AG10803 (cell line): ENCODE measurements around the gene OPRD1.
A peak's percentile ranks its signal among the peaks of the same experiment; 100 is the strongest.
"Not testable (repeated sequence)": the region's sequence is repeated elsewhere in the genome, so short reads cannot be mapped to it uniquely, and the experiment has no call there.

Source experiments
- DNase-seq: peaks from one replicate; pipeline ENCODE4 v3.0.0; 2010; ENCODE audit warnings: low read depth
- H3K4me3 ChIP-seq: 2 replicates; pipeline ENCODE4 v1.5.1; 2011; ENCODE audit warnings: mild to moderate bottlenecking, low read length, control low read depth
- TF ChIP-seq, protein P1 (sequence below): conservative IDR thresholded peaks from 2 replicates; pipeline ENCODE4 v1.5.1; 2011; ENCODE audit warnings: mild to moderate bottlenecking, low read length, control low read depth, inconsistent platforms

OPRD1 gene

GRCh38 chr1:28790377-28791035 is 21.5 kb upstream of the OPRD1 start:
- H3K4me3 ChIP-seq = no peak overlapping the region
- DNase-seq = no peak
- TF ChIP-seq, protein P1, sequence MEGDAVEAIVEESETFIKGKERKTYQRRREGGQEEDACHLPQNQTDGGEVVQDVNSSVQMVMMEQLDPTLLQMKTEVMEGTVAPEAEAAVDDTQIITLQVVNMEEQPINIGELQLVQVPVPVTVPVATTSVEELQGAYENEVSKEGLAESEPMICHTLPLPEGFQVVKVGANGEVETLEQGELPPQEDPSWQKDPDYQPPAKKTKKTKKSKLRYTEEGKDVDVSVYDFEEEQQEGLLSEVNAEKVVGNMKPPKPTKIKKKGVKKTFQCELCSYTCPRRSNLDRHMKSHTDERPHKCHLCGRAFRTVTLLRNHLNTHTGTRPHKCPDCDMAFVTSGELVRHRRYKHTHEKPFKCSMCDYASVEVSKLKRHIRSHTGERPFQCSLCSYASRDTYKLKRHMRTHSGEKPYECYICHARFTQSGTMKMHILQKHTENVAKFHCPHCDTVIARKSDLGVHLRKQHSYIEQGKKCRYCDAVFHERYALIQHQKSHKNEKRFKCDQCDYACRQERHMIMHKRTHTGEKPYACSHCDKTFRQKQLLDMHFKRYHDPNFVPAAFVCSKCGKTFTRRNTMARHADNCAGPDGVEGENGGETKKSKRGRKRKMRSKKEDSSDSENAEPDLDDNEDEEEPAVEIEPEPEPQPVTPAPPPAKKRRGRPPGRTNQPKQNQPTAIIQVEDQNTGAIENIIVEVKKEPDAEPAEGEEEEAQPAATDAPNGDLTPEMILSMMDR = no peak

DNA sequence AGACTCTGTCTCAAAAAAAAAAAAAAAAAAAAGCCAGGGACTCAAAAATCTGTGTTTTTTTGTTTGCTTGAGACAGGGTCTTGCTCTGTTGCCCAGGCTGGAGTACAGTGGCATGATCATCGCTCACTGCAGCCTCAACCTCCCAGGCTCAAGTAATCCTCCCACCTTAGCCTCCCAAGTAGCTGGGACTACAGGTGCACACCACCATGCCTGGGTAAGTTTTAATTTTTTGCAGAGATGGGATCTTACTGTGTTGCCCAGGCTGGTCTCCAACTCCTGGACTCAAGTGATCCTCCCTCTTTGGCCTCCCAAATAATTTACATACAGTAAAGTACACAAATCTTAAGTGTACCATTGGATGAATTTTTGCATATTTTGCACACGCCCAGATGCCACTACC is 20.0 kb upstream of the OPRD1 start:
- not testable (repeated sequence) for H3K4me3 ChIP-seq, DNase-seq

GRCh38 chr1:28792644-28793121 is 19.3 kb upstream of the OPRD1 start:
- H3K4me3 ChIP-seq = no peak overlapping the region
- TF ChIP-seq, protein P1 = 0 out of 2 replicates have a peak, but pooled peaks have one; percentile 8
- DNase-seq = no peak

- not testable (repeated sequence) for DNase-seq, H3K4me3 ChIP-seq
Observed at GRCh38 chr1:28794582-28794981, 17.4 kb upstream of the OPRD1 start.

GRCh38 chr1:28796352-28797211 is 15.4 kb upstream of the OPRD1 start:
- peak; percentile 13 for DNase-seq
- H3K4me3 ChIP-seq = no peak overlapping the region
- TF ChIP-seq, protein P1 = no peak

- no peak overlapping the region for H3K4me3 ChIP-seq
- TF ChIP-seq, protein P1 = no peak
- DNase-seq = no peak
Observed at GRCh38 chr1:28800324-28800723, 11.6 kb upstream of the OPRD1 start.

DNA sequence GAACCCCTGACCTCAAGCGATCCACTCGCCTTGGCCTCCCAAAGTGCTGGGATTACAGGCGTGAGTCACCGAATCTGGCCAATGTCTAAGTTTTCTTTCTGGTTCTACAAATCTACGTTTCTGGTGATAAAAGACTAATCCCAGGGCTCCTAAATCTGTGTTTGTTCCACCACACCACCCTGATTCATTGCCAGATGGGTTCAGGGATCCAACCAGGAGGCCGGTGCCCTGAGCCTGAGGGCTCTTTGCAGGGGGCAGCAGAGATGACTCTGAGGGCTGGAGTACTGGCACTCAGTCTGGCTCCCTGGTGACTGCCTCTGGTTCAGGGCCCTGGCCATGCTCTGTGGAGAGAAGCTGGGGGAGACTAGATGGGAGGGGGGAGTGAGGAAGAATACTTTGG is 10.5 kb upstream of the OPRD1 start:
- H3K4me3 ChIP-seq = no peak overlapping the region
- no peak for DNase-seq
- TF ChIP-seq, protein P1 = no peak

GRCh38 chr1:28803051-28803450 is 8.9 kb upstream of the OPRD1 start:
- no peak overlapping the region for H3K4me3 ChIP-seq
- DNase-seq = peak; percentile 17
- TF ChIP-seq, protein P1 = no peak
